Vagina (tissue), 2 donors: ENCODE results near the gene PLCL1. TPM values are rescaled to one million over a fixed set of nuclear protein-coding genes. Genes with fewer than 3 reads are reported as not detected.

ENCODE experiments used
- DNase-seq, 2 donors: peaks; one replicate each; pipeline ENCODE4 v3.0.0-alpha.2; 2017; ENCODE audit errors: extremely low spot score in 2 of 2
- H3K27ac ChIP-seq: fragments of 200-600 bp; sonication (generic); one replicate; pipeline ENCODE4 v1.5.1; 2019
- H3K27me3 ChIP-seq: fragments of 200-600 bp; sonication (generic); one replicate; pipeline ENCODE4 v1.5.1; 2019
- H3K36me3 ChIP-seq, 2 donors: fragments of 200-600 bp; sonication (generic); one replicate each; pipeline ENCODE4 v1.5.1; 2017 to 2019
- H3K4me1 ChIP-seq: fragments of 200-600 bp; sonication (generic); one replicate; pipeline ENCODE4 v1.5.1; 2019
- H3K4me3 ChIP-seq, 2 donors: fragments of 200-600 bp; sonication (generic); 1 replicate in 1 of 2; 2 replicates in 1 of 2; pipeline ENCODE4 v1.5.1; 2016 to 2019
- H3K9me3 ChIP-seq: fragments of 200-600 bp; sonication (generic); one replicate; pipeline ENCODE4 v1.5.1; 2019
- POLR2A ChIP-seq, 2 donors: fragments of 450-650 bp; IDR thresholded peaks; one replicate each; pipeline ENCODE4 v1.6.1; 2017; ENCODE audit warnings: antibody characterized with exemption in 2 of 2, mild to moderate bottlenecking in 2 of 2, moderate library complexity in 2 of 2
- POLR2AphosphoS5 ChIP-seq, 2 donors: sonication (generic); formaldehyde crosslinking; IDR thresholded peaks; one replicate each; pipeline ENCODE4 v1.9.0; 2017; ENCODE audit warnings: antibody characterized with exemption in 2 of 2, mild to moderate bottlenecking in 2 of 2, low read depth in 1 of 2; ENCODE audit not compliant: insufficient read depth in 1 of 2
- intact Hi-C: fragments of 100-400 bp; cut with DNase I; formaldehyde crosslinking; loops from one replicate; pipeline ENCODE4 v1.15.1; 2023
- total RNA-seq: library from RNA; depleted of rRNA; stranded (reverse); fragments of >200 nt; gene quantifications from one replicate; pipeline ENCODE4 v1.2.3, GENCODE V29; 2016
- TF ChIP-seq, protein P1 (sequence below), 3 experiments: fragments of 450-650 bp in 2 of 3; fragments of 200-600 bp in 1 of 3; sonication (generic) in 1 of 3; IDR thresholded peaks; one replicate each; pipeline ENCODE4 v1.5.1; 2017 to 2019; ENCODE audit warnings: antibody characterized with exemption in 3 of 3, mild to moderate bottlenecking in 2 of 3, moderate library complexity in 2 of 3

Gene PLCL1
- total RNA-seq, 1 donor from 2014 or later = 6.6 TPM

DNA sequence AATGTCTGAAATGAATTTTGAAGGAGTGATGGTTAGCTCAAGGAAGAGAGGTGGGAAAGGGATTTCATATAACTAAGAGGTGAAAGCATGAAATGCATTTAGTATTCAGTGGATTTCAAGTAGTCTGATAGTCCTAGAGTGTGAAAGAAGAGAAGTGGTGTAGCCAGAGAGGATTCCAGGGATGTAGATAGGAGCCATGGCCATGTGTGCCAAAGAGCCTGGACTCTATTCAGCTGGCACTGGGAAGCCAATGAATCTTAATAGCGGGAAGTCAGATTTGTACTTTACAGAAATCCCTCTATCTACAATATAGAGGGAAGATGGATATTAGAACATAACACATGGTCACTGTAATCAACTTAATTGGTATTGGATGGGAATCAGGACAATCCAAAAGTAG, 10.9 kb upstream of the PLCL1 start:
- no peak for TF ChIP-seq POLR2AphosphoS5 (IDR thresholded peaks at IDR 0.05; ENCODE audit: insufficient read depth in 1 of 2, low read depth in 1 of 2)
- H3K9me3 ChIP-seq = no peaks in the 10 kb centered on the region
- DNase-seq = no peak
- H3K27me3 ChIP-seq = no peaks in the 10 kb centered on the region
- no peak overlapping the region for H3K4me3 ChIP-seq
- intact Hi-C loops = no loop called here
- no peaks in the 10 kb centered on the region for H3K36me3 ChIP-seq
- no peak overlapping the region for H3K27ac ChIP-seq
- H3K4me1 ChIP-seq = no peaks in the 10 kb centered on the region

DNA sequence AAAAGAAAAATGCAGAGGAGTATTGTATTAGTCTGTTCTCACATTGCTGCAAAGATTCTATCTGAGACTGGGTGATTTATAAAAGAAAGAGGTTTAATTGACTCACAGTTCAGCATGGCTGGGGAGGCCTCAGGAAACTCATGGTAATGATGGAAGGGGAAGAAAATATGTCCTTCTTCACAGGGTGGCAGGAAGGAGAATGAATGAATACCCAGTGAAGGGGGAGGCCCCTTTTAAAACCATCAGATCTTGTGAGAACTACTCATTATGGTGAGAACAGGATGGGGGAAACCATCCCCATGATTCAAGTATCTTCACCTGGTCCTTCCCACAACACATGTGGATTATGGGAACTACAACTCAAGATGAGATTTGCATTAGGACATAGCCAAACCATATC, 9.1 kb upstream of the PLCL1 start:
- H3K4me3 ChIP-seq = no peak overlapping the region
- H3K9me3 ChIP-seq = no peaks in the 10 kb centered on the region
- H3K27ac ChIP-seq = no peak overlapping the region
- no peaks in the 10 kb centered on the region for H3K4me1 ChIP-seq
- DNase-seq = no peak
- H3K36me3 ChIP-seq = no peaks in the 10 kb centered on the region
- TF ChIP-seq, protein P1, sequence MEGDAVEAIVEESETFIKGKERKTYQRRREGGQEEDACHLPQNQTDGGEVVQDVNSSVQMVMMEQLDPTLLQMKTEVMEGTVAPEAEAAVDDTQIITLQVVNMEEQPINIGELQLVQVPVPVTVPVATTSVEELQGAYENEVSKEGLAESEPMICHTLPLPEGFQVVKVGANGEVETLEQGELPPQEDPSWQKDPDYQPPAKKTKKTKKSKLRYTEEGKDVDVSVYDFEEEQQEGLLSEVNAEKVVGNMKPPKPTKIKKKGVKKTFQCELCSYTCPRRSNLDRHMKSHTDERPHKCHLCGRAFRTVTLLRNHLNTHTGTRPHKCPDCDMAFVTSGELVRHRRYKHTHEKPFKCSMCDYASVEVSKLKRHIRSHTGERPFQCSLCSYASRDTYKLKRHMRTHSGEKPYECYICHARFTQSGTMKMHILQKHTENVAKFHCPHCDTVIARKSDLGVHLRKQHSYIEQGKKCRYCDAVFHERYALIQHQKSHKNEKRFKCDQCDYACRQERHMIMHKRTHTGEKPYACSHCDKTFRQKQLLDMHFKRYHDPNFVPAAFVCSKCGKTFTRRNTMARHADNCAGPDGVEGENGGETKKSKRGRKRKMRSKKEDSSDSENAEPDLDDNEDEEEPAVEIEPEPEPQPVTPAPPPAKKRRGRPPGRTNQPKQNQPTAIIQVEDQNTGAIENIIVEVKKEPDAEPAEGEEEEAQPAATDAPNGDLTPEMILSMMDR (IDR thresholded peaks at IDR 0.05) = no peak
- no peak for TF ChIP-seq POLR2AphosphoS5 (IDR thresholded peaks at IDR 0.05; ENCODE audit: insufficient read depth in 1 of 2, low read depth in 1 of 2)
- no peaks in the 10 kb centered on the region for H3K27me3 ChIP-seq
- intact Hi-C loops = no loop called here

DNA sequence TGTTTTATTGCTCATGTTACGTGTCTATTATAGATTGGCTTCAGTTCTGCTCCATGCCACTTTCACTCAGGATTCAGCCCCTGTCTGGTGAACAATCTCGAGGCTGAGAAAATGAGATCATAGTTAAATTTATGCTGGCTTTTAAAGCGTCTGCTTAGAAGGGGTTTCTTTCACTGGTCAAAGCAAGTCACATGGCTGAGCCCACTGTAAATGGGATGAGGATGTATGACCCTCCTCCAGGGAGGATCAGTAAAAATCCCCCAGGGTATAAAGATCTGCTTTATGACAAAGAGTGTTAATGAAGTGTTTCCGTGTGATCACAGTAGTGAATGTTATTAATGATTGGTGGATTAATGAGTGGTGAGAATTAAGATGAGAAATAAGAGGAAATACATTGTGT, 6.2 kb upstream of the PLCL1 start:
- intact Hi-C loops = no loop called here
- Histone ChIP-seq H3K4me1 (peaks cover under 1% of the 10 kb centered on the region), H3K36me3 (no peaks in the 10 kb centered on the region), H3K4me3 (no peak overlapping the region), H3K27me3 (no peaks in the 10 kb centered on the region), H3K27ac (no peak overlapping the region), H3K9me3 (no peaks in the 10 kb centered on the region)
- no peak for TF ChIP-seq POLR2AphosphoS5 (IDR thresholded peaks at IDR 0.05; ENCODE audit: insufficient read depth in 1 of 2, low read depth in 1 of 2)
- TF ChIP-seq, protein P1 (IDR thresholded peaks at IDR 0.05) = no peak
- no peak for TF ChIP-seq POLR2A (IDR thresholded peaks at IDR 0.05)
- no peak for DNase-seq

DNA sequence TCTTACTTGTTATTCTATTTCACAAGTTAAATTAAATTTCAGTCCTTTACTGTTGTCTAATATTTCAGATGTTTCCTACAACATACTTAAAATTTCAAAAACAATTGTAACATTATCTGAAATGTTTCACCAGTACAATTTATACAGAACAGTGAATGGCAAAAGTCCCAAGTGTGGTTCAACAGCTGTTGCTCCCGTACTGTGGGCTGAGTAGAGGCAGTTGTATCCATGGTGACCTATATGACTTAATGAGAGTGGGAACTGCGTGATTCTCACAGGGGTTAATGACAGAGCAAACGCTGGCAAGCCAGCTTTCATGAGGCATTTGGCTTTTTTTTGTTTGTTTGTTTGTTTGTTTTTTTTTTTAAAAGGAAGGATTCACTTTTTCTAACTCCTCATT, 5.3 kb upstream of the PLCL1 start:
- Histone ChIP-seq H3K27ac (no peak overlapping the region), H3K27me3 (no peaks in the 10 kb centered on the region), H3K4me3 (no peak overlapping the region), H3K36me3 (no peaks in the 10 kb centered on the region), H3K9me3 (no peaks in the 10 kb centered on the region), H3K4me1 (peaks cover 9% of the 10 kb centered on the region)
- no peak for DNase-seq
- intact Hi-C loops = no loop called here
- TF ChIP-seq POLR2A (IDR thresholded peaks at IDR 0.05) = no peak
- TF ChIP-seq POLR2AphosphoS5 (IDR thresholded peaks at IDR 0.05; ENCODE audit: insufficient read depth in 1 of 2, low read depth in 1 of 2) = no peak
- TF ChIP-seq, protein P1 (IDR thresholded peaks at IDR 0.05) = no peak

DNA sequence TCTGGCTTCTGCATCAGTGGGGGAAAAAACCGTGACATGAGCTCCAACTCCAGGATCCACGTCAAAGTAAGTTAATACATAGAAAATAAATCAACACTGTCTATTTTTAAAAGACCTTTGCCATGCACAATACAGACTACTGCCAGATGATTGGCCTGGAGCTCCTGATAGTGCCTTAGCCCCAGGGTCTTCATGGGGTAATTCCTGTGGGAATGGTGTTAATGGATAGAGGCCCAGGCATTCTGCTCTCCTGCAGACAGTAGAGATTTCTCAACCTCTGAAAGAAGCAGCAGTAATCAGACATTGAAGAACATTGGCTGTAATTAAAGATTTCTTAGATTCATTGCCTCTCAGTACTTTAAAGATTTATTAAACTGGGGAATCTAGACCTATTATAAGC, 4.3 kb upstream of the PLCL1 start:
- intact Hi-C loops = loop anchor here (2.0 to 5.0 kb wide), 2 partner anchors 327 to 497 kb away; no protein-coding TSS in a partner anchor
- H3K4me1 ChIP-seq = peaks cover 11% of the 10 kb centered on the region

More for the DNA sequence above, 4.3 kb upstream of the PLCL1 start:
- TF ChIP-seq POLR2AphosphoS5 (IDR thresholded peaks at IDR 0.05; ENCODE audit: insufficient read depth in 1 of 2, low read depth in 1 of 2) = no peak
- TF ChIP-seq, protein P1 (IDR thresholded peaks at IDR 0.05) = no peak
- no peak for TF ChIP-seq POLR2A (IDR thresholded peaks at IDR 0.05)
- Histone ChIP-seq H3K27me3 (no peaks in the 10 kb centered on the region), H3K9me3 (no peaks in the 10 kb centered on the region), H3K27ac (no peak overlapping the region), H3K4me3 (no peak overlapping the region), H3K36me3 (no peaks in the 10 kb centered on the region)
- no peak for DNase-seq
